H1 (cell line): ENCODE data around the gene CST4. TPM values are rescaled to one million over a fixed set of nuclear protein-coding genes. Genes with fewer than 3 reads are reported as not detected.

ENCODE experiments used
- JUN ChIP-seq: IDR thresholded peaks from 2 replicates; pipeline ENCODE4 v1.6.1; 2011; ENCODE audit warnings: low read depth, mild to moderate bottlenecking, improper control_type of control experiment, low read length
- polyA plus RNA-seq, 7 experiments: library from polyadenylated mRNA; depleted of rRNA in 3 of 7; stranded (reverse) in 5 of 7; unstranded in 2 of 7; fragments of >200 nt in 5 of 7; fragments of 200-250 nt in 2 of 7; gene quantifications; 1 replicate in 5 of 7; 2 replicates in 1 of 7; 4 replicates in 1 of 7; pipeline versions ENCODE4 v1.2.1 to v1.2.3, GENCODE V29; 2011 to 2013; ENCODE audit warnings: missing spikeins in 2 of 7, mixed read lengths in 2 of 7
- total RNA-seq: library from RNA; stranded (reverse); fragmentation: NEBNext Ultra II Directional; extraction: Animal tissue kit (Norgen Biotek cat#: 25700); gene quantifications from 2 replicates; pipeline ENCODE4 v1.2.1, GENCODE V29; 2021
- TF ChIP-seq, protein P1 (sequence below): IDR thresholded peaks from 2 replicates; pipeline ENCODE4 v1.6.1; 2012; ENCODE audit warnings: inconsistent platforms

The CST4 gene
- total and polyA plus RNA-seq, 2 of the 8 experiments (the other 6 are each of a cell fraction or from before 2014, with no cell fraction given), result not detected

DNA sequence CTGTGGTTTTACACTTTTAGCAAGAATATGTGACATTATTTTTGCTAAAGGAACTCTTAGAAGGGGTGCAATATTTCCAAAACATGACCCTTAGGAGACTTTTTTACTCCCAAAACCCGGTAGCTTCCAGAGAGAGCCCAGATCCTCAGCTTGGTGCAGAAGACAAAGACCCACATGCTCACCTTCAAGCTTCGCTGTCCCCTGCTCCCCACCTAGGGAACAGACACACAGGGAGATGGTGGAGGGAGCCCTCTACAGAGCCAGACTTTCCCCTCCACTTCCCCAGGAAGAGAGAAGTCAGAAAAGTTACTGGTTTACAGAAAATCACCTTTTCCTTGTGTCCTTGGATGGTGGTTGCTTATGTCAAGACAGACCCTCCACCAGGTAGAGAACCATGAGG is 5.0 kb downstream of the CST4 start (continued):
- TF ChIP-seq, protein P1, sequence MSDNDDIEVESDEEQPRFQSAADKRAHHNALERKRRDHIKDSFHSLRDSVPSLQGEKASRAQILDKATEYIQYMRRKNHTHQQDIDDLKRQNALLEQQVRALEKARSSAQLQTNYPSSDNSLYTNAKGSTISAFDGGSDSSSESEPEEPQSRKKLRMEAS, result no peak
- no peak for TF ChIP-seq JUN
